Activated CD8-positive, alpha-beta memory T cell treated with anti-CD3 and anti-CD28 coated beads for 24 hours (primary cell): ENCODE results near the gene C3orf62.

ENCODE experiments used
- DNase-seq: peaks from one replicate; pipeline ENCODE4 v3.0.0-alpha.2; 2020

C3orf62 gene

DNA sequence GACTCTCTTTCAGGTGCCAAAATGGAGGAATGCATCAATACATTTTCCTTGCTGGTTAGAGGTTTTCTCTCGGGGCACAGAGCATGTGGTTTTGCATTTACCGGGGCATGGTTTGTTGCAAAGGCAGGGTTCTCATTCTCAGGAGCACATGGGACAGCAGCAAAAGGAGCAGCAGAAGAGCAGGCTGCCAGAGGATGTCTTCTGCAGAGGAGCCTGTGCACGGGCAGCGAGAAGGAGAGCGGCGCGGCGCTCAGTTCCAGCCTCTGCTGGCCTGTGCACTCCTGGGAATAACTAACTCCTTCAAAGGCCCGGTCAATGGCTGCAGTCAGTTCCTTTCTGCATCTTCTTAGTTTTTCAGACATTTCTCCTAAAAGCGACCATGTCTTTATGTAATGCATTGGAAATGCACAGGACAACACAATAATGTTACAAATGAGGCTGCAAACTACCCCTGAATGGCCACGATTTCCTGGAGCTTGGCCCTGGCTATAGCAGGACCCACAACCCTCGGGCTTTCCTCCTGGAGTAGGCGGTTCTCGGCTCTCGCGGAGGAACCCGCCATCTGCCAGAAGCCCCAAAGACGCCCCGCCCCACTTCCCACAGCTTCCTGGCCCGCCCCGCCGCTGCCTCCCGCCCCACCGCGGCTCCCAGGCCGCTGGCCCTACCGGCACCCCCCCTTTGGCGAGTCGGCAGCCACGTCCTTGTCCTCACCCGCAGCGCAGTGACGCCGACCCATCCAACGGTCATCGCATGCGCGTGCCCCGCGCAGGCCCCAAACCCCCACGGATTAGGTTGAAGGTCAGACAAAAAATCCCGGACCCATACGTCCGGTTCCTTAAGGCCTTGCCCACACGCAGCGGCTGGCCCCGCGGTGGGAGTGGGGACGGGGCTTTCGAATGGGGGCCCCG lies at the start of gene C3orf62:
TSS of gene C3orf62 (minus strand) at position 758 of the 908 bp plus-strand sequence. CDS start at position 398, 360 bp downstream.
- peak; percentile 90 for DNase-seq

DNA sequence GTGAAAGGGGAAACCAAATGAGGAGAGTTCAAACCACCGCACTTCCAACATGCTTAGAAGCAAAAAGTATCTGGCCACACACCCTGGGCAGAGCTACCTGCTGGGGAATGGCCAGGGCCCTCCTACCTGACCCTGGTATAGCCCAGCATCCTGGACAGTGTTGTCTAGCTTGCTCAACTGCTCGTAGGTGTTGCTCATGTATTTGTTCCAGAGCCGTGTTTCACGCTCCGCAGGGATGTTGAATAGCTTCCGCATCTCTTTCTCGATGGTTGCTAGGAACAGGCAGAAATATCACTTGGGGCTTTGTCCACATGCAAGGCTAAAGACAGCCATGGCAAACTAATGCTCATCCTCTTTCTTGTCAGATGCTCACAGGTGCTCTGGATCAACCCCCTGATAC lies 47.7 kb upstream of the C3orf62 start:
- DNase-seq: no peak

DNA sequence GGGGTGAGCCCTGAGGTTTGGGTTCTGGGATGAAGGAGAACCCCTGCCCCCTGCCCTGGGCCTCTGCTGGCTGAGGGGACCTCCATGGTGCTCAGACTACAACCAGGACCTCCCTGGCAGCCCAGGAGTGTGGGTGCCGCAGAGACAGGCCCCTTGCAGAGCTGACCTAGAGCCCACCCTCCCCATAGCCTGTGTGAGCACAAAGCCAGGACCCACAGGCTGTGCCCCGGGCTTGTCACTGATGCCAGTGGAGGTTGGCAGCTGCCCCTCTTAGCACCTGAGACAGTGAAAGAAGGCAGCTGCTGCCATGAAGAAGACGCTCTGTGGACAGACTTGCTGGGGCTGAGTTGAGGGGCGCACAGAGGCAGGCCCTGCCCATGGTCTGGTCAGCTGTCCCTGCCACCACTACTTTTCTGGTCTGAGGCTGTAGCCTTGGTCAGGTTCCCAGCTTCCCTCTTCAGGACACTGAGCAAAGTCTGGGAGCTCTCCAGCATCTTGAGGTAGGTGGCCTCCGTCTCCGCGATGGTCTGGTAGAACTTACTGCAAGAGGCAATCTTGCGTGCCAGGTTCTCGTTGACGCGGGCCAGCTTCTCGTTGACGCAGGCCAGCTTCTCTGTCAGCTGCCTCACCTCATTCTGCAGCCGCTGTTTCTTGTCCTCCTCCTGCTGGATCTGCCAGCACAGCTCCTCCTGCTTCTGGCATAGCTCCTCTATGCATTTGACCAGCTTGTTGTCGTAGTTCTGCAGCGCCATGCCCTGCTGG lies 39.8 kb upstream of the C3orf62 start:
- no peak for DNase-seq

DNA sequence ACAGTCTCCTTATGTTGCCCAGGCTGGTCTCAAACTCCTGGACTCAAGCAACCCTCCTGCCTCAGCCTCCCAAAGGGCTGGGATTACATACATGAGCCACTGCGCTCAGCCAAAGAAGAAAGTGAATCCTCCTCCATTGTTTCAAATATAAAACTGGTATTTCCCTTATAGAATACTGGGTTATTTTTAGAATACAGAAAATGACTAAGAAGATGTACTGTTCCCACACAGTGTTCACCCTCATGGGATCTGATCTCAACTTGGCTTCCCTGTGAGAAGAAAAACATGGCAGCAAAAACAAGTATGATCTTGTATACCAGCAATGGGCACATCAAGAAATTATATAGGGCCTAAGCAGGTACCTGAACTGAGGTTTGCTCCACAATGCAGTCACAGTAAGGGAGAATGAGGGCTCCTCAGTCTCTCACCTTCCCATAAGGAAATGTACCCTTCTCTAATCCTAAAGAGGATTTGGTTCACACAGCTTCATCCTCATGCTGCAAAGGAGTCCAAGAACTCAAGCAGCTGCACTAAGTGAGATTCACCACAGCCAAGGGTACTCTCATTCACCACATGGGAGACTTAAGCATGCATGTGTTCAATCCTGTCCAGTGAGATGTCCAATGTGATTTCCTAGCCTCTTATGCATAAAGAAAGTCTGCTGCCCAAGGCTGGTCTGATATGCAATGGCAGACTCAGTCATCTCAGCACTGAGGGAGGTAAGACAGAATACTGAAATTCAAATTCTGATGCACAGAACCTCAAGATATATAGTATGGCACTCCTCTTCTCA lies 37.1 kb upstream of the C3orf62 start:
- DNase-seq: no peak

DNA sequence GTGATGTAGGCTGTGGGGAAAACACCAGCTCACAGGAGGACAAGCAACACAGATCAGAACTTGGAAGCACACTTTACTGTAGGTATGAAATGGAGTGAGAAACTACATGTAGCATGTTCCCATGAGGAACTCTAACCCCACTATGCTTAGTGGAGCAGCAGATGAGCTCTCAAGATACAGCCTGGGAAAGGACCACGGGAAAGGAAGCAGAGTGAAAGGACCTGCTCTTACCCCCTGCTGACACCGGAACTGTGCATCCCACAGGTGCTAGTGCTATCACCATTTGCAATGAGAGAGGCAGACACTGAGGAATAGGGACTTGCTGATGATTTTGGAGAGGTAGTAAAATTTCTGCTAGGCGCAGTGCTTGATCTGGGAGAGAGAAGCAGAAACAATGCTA lies 34.3 kb upstream of the C3orf62 start:
- DNase-seq: no peak

DNA sequence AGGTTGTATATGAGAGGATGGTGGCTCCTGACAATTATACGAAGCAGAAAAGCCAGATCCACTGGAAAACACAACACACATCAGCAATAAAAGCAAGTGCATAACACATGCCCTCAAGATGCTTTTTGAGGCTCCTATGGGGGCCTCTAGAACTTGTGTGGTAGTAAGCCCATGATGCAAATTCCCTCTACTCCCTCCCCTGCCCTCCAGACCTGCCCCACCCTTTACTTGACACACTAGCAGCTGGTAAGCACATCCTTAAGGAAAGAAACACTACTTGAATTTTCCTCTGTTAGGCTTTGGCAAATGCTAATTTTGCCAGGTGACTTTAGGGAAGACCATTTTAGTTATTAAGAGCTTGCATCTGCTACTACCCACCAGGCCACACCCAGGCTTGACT lies 33.6 kb upstream of the C3orf62 start:
- no peak for DNase-seq

DNA sequence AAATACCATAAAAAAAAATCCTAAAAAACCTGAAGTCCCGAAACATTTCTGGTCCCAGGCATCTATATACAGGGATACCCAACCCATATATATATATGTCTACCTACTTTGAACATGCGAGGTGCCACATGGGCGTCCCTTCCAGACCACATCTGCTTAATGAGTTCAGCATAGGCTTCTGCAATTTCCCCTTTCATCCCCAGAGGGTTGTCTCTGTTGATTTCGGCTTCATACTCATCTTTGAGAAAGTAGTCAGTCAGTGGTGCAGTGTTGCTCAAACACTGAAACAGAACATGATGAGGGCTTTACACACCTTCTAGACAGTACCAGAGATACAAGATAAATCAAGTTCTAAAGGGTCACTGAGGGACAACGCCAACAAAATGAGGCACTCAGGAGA lies 28.6 kb upstream of the C3orf62 start:
- no peak for DNase-seq

DNA sequence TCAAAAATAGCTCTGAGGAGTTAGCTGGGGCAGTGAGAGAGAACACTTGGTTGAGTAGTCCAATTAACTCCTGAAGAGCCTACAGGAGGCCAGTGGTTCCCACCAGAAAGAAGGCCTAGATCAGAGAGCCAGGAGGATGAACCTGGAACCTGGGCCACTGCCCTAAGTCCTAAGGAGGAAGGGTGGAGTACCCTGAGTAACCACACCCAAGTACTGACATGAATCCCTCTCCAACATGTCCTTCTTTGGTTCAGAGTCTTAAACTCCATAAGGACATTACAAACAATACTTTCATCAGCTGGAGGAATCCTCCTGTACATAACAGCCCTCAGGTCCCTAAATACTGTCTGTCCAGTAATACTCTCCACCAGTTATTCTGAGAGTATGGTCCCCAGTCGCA lies 25.6 kb upstream of the C3orf62 start:
- no peak for DNase-seq

DNA sequence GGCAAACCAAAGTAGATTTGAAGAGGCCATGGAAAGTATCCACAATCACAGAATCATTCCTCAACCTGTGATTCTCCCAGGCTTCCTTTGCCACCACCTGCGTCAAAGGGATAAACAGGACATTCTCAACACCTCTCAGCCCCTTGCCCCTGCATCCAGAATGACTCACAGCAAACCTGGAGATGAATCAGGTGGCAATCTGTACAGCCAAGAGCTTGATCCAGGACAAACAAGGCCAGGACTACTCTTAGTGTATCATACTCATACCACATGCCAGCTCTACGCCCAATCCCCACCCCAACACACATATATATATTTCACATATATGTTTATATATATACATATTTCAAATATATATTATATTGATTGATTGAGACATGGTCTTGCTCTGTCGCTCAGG lies 23.6 kb upstream of the C3orf62 start:
- DNase-seq: no peak

DNA sequence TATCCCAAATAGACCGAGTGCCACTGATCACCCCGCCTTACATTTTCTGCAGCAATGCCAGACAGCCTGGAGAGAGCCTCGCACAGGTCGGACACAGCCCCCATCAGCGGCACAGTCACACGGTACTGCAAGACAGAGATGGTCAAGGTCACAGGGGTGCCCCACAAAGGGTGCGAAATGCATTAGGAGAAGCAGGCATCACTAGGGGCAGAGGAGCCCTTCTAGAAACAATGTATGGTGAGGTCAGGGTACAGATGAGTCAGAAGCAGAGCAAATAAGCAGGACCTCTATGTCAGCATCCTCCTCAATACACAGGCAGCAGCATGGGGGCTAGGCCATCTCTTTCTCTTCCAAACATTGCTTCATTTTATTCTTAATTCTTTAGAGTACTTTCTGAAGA lies 21.5 kb upstream of the C3orf62 start:
- DNase-seq: no peak

DNA sequence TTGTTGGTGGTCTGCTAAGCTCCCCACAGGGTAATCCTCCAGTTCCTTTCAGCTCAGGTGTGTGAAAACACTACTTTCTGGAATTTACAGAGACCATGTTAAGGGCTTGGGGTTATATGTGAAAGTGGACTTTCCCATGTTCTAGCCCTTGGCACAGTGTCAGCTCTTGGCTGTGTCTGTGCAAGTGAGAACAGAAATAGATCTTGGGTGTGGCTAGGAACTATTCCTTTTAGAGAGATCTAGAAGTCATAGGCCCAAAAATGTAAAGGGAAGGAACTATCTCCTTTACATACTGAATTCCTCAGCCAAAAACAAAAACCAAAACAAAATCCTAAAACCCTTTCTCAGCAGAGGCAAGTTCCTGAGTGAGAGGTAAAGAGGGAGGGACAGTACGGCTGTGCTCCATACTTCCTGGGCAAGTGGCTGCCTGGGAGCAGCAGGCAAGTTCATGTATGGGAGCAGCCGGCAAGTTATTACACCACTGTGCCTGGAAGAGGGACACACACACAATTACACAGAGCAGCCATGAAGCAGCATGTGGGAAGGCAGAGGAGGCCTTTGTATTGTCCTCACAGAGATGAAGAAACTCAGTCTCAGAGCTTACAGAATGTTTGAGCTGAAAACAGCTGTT lies 19.9 kb upstream of the C3orf62 start:
- DNase-seq: no peak

DNA sequence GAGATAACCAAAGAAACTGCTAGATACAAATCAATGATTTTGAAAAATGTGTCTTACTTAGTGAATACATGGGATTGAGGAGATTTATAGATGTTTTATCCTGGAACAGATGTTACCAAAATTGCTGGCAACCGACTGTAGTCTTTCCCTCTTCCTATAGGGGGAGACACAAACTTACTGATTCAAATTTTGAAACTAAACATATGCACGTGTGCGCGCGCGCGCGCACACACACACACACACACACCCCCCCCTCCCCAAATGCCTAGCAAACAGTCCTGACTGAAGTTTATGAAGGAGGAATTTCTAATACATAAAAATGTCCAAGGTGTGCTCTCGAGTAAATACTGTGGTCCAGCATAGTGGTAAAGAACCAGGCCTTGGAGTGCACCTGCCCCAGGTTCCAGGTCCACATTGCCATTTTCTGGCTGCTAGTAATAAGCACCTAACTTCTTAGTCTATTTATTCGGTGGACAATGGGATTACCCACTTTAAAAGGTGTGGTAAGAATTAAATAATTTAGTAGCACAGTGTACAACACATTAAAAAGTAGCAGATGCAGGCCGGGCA lies 18.5 kb upstream of the C3orf62 start:
- no peak for DNase-seq

DNA sequence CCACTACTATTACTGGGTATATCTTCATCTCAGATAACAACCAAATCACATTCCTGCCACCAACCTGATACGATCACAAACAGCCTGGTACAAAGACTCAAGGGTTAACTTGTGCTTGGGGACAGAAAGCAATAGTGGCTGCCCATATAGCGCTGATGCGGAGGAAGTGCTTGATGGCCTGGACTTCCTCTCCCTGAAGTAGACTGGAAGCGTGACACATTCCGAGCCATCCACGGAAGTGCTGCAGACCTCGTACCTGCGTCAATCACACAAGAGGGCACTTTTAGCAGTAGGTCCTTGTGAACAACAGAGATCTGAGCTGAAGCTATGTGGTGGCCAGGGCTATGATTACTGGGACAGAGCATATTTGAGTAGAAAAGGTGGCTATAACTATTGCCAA lies 17.3 kb upstream of the C3orf62 start:
- no peak for DNase-seq

DNA sequence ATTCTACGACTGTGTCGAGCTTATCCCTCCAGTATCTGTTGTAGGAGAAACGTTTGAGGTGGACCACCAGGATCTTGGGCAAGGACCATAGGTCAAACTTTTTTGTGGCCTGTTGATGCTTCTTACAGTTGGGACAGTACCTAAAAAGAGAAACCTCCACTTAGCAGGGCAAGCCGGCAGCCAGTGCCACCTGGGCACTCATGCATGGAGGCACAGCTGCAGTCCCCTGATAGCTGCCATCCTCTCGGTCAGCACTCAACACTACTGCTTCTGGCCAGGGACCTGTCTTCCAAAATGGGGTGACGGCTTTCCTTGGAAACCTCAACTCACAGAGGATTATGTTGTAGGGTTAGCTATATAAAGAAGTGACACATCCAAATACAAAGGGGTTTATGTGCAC lies 7.0 kb upstream of the C3orf62 start:
- DNase-seq: no peak

DNA sequence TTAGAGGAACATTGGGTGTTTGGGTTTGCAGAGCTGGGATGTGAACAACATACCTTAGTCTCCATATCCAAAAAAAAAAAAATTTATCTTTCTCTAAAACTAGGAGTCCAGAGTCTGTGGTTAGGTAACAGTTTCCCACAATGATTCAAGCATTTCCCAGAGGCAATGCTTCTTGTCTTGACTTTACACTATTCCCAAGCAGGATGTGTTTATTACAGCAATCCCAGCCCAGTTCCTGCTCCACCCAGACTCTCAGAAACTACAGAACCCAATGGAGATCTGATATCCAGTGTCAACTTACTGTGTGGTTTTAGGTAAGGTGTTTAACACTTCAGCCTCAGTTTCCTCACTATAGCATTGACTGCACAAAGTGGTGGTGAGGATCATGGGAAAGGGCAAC lies 2.3 kb upstream of the C3orf62 start:
- DNase-seq: no peak

DNA sequence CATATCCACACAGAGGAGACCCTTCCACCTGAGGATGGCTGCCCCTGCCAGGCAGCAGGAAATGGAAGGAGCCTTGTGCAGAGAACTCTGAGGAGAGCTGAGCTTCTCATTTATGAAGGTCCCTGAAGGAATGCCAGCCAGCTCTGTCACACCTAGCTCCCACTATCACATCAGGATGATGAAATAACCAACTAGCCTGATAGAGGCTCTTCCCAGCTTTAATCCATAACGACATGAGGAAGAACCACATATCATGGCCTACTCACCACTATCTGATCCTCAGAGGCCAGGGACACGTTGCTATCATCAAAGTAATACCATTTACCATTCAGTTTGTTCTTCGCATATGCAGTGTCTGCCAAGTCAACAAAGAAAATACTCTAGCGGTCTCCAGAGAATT lies 1.5 kb upstream of the C3orf62 start:
- DNase-seq: no peak

DNA sequence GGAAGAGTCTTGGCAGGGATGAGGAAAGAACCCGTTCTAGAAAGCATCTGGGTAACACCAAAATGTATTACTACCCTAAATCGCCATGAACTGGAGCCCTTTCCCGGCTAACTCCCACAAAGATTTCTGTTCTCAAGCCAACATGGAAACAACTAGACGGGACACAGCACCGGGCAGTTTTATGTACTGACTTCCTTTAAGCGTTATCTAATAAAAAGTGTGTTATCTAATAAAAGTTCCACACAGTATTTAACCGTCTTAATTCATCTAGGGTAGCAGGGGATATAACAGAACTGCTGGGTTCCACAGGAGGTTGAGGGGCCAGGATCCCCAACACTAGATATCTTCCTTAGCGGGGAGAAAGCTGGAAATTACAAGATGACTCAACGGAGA lies 347 bp upstream of the C3orf62 start:
- DNase-seq: no peak

DNA sequence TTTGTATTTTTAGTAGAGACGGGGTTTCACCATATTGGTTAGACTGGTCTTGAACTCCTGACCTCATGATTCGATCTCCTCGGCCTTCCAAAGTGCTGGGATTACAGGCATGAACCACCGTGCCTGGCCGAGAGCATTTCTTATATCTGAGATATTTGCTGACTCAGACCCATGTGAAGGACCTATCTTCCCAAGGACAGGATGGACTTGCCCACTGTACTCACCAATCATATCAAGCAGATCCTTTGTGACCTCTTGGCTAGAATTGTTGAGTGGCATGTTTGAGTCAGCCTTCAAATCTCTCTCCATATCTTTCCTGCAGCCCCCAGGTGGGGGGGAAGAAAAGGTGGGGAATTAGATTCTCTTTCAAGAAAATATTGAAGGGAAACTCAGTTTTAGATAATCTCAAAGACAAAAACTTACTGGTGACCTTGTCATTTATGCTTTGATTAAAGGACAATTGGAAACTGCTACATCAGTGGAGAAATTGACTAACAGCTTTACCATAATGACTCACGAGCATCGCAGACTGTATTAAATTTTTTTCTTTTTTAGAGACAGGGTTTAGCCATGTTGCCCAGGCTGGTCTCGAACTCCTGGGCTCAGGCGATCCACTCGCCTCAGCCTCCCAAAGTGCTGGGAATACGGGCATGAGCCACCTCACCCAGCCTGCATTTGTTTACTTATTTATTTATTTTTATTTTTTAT lies 3.1 kb downstream of the C3orf62 start:
- no peak for DNase-seq

DNA sequence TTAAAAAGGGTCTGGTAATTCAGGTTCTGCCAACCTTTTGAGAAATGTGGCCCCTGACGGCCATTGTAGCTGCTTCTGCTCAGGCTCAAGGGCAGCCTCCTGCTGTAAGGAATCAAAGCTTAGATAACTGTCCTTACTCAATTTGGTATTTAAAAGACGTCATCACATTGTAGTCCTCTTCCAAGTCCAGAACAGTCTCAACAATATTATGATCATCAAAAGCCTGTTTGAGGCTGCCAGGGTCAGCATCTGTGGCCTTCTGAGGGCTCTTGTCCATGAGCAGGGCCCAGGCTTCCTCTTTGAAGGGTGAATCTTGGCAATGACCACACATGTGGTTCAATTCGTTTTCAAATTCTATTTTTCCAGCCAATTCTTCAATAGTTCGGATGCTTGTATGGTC lies 6.0 kb downstream of the C3orf62 start:
- no peak for DNase-seq

DNA sequence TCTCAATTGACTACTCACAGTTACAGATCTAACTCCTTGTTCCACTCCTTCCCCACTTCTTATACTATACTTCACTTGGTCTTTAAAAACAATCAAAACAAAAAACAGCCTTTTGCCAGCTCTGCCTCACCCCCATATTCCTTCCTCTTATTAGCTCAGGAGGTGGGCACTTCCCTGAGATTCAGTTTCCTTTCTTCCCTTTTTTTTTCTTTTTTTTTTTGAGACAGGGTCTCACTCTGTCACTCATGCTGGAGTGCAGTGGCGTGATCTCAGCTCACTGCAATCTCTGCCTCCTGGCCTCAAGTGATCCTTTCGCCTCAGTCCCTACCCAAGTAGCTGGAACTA lies 6.9 kb downstream of the C3orf62 start:
- no peak for DNase-seq

DNA sequence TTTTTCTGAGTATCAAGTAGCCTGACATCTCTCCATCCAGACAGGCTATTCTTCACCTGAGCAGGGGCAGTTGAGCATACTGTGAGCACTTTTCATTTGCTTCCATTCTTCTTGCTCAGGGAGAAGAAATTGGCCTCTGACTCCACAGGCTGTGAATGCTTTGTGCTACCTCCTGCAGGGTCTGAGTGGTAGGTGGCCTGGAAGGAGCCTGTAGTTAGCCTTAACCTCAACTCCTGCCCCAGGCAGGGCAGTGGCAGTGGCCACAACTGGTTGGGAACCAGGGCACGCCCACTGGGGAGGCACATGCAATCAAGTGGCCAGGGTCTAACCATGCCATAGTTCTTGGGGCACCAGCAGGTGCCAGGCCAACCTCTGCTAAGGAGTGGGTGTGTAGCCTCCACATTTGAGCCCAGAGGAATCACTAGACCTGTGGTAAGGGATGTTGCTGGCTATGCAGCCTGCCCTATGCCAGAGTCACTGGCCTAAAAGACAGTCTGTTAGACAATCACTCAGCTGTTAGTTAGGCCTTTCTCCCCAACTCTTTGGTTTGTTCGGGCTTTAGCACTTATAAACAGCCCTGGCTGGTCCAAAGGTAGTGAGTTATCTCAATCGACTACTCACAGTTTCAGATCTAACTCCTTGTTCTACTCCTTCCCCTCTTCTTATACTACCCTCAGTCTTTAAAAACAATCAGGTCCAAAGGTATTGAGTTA lies 7.4 kb downstream of the C3orf62 start:
- DNase-seq: no peak
